Fibroblast of lung (primary cell): Measurements from ENCODE around the gene WDR47. TPM values are rescaled to one million over a fixed set of nuclear protein-coding genes. Genes with fewer than 3 reads are reported as not detected.
A peak's percentile ranks its signal among the peaks of the same experiment; 100 is the strongest.

Source experiments
- DNase-seq, 2 donors: peaks; one replicate each; pipeline versions ENCODE4 v3.0.0 to v3.0.0-alpha.2; 2010; ENCODE audit warnings: low read depth in 2 of 2
- H2AFZ ChIP-seq: 2 replicates; pipeline ENCODE4 v1.5.1; 2012; ENCODE audit warnings: low read length, control low read depth, inconsistent platforms
- H3K27ac ChIP-seq: 2 replicates; pipeline ENCODE4 v1.5.1; 2011; ENCODE audit warnings: low read length, control low read depth; ENCODE audit not compliant: insufficient read depth
- H3K27me3 ChIP-seq: 2 replicates; pipeline ENCODE4 v1.5.1; 2011; ENCODE audit warnings: mild to moderate bottlenecking, low read length; ENCODE audit not compliant: control insufficient read depth, insufficient read depth
- H3K36me3 ChIP-seq: 2 replicates; pipeline ENCODE4 v1.5.1; 2011; ENCODE audit warnings: low read length; ENCODE audit not compliant: control insufficient read depth, insufficient read depth
- H3K4me1 ChIP-seq: 2 replicates; pipeline ENCODE4 v1.5.1; 2011; ENCODE audit warnings: low read length; ENCODE audit not compliant: control insufficient read depth, insufficient read depth; ENCODE audit errors: extremely low read depth
- H3K4me2 ChIP-seq: 2 replicates; pipeline ENCODE4 v1.5.1; 2011; ENCODE audit warnings: low read length, control low read depth; ENCODE audit not compliant: insufficient read depth; ENCODE audit errors: extremely low read depth
- H3K4me3 ChIP-seq, 4 experiments: fragments of 200-600 bp in 1 of 4; sonication (generic) in 1 of 4; replicated peaks in 1 of 4; 2 replicates each; pipeline ENCODE4 v1.5.1; 2011 to 2016; ENCODE audit warnings: low read length in 4 of 4, low read depth in 3 of 4, mild to moderate bottlenecking in 3 of 4, control low read depth in 2 of 4, inconsistent platforms in 1 of 4, mixed read lengths in 1 of 4; ENCODE audit not compliant: insufficient read depth in 1 of 4; ENCODE audit errors: control extremely low read depth in 1 of 4
- H3K79me2 ChIP-seq: 2 replicates; pipeline ENCODE4 v1.5.1; 2012; ENCODE audit warnings: mild to moderate bottlenecking, low read length, inconsistent platforms; ENCODE audit not compliant: control insufficient read depth, insufficient read depth
- H3K9ac ChIP-seq: 2 replicates; pipeline ENCODE4 v1.5.1; 2011; ENCODE audit warnings: mild to moderate bottlenecking, low read length, control low read depth; ENCODE audit not compliant: insufficient read depth
- H3K9me3 ChIP-seq: 2 replicates; pipeline ENCODE4 v1.5.1; 2012; ENCODE audit warnings: low read depth, low read length; ENCODE audit not compliant: control insufficient read depth, insufficient read depth
- H4K20me1 ChIP-seq: 2 replicates; pipeline ENCODE4 v1.5.1; 2011; ENCODE audit warnings: low read length; ENCODE audit not compliant: control insufficient read depth, insufficient read depth; ENCODE audit errors: extremely low read depth
- CTCF ChIP-seq, 2 donors: IDR thresholded peaks in 1 of 2; conservative IDR thresholded peaks in 1 of 2; 1 replicate in 1 of 2; 2 replicates in 1 of 2; pipeline ENCODE4 v1.5.1; 2011 to 2012; ENCODE audit warnings: low read length in 2 of 2, control low read depth in 1 of 2, inconsistent platforms in 1 of 2, low read depth in 1 of 2, mild to moderate bottlenecking in 1 of 2
- EZH2 ChIP-seq: IDR thresholded peaks from 2 replicates; pipeline ENCODE4 v1.5.1; 2012; ENCODE audit warnings: low read length, control low read depth, mild to moderate bottlenecking; ENCODE audit errors: missing control alignments
- polyA plus RNA-seq, 2 donors: library from polyadenylated mRNA; depleted of rRNA in 1 of 2; stranded (reverse) in 1 of 2; unstranded in 1 of 2; fragments of >200 nt; gene quantifications; 2 replicates each; pipeline ENCODE4 v1.2.1, GENCODE V29; 2011 to 2012; ENCODE audit warnings: missing spikeins in 1 of 2
- total RNA-seq: library from RNA; depleted of rRNA; stranded (reverse); fragments of >200 nt; gene quantifications from 2 replicates; pipeline ENCODE4 v1.2.1, GENCODE V29; 2014

WDR47 gene
- total and polyA plus RNA-seq, 2 donors (not counting 1 experiment from before 2014, with no cell fraction given) = 19.7 to 22.6 TPM

- TF ChIP-seq EZH2 = no peak
- no peak for TF ChIP-seq CTCF (conservative IDR thresholded peaks at IDR 0.05 in 1 of 2, IDR thresholded peaks at IDR 0.05 in 1 of 2; ENCODE audit: low read depth in 1 of 2, low read length in 2 of 2)
- Histone ChIP-seq H3K27ac (no peak overlapping the region), H3K9me3 (no peaks in the 10 kb centered on the region), H3K36me3 (no peaks in the 10 kb centered on the region), H3K4me2 (no peak overlapping the region), H3K27me3 (no peaks in the 10 kb centered on the region), H3K4me1 (no peaks in the 10 kb centered on the region), H4K20me1 (no peaks in the 10 kb centered on the region), H3K79me2 (peaks cover 2% of the 10 kb centered on the region), H2AFZ (peak overlapping the region; percentile 2), H3K4me3 (no peak overlapping the region), H3K9ac (no peak overlapping the region)
- no peak for DNase-seq
Measured at GRCh38 chr1:109080441-109081082, 38.7 kb upstream of the WDR47 start.

- Histone ChIP-seq H3K79me2 (peaks cover 15% of the 10 kb centered on the region), H3K9me3 (no peaks in the 10 kb centered on the region), H3K4me2 (no peak overlapping the region), H3K27me3 (no peaks in the 10 kb centered on the region), H4K20me1 (no peaks in the 10 kb centered on the region), H3K36me3 (no peaks in the 10 kb centered on the region), H3K27ac (no peak overlapping the region), H3K9ac (no peak overlapping the region), H3K4me1 (no peaks in the 10 kb centered on the region), H2AFZ (no peak overlapping the region), H3K4me3 (no peak overlapping the region)
- TF ChIP-seq CTCF (conservative IDR thresholded peaks at IDR 0.05 in 1 of 2, IDR thresholded peaks at IDR 0.05 in 1 of 2; ENCODE audit: low read depth in 1 of 2, low read length in 2 of 2) (no peak), EZH2 (no peak)
- no peak for DNase-seq
Measured at GRCh38 chr1:109079240-109079622, 37.3 kb upstream of the WDR47 start.

GRCh38 chr1:109078317-109078716 lies 36.4 kb upstream of the WDR47 start:
- TF ChIP-seq CTCF (conservative IDR thresholded peaks at IDR 0.05 in 1 of 2, IDR thresholded peaks at IDR 0.05 in 1 of 2; ENCODE audit: low read depth in 1 of 2, low read length in 2 of 2) = no peak
- TF ChIP-seq EZH2 = no peak
- H3K36me3 ChIP-seq = no peaks in the 10 kb centered on the region
- H3K4me1 ChIP-seq = no peaks in the 10 kb centered on the region
- no peaks in the 10 kb centered on the region for H3K9me3 ChIP-seq
- H3K9ac ChIP-seq = no peak overlapping the region
- H3K27me3 ChIP-seq = no peaks in the 10 kb centered on the region
- DNase-seq = no peak
- no peak overlapping the region for H3K4me2 ChIP-seq
- H3K4me3 ChIP-seq = no peak overlapping the region
- H4K20me1 ChIP-seq = no peaks in the 10 kb centered on the region
- no peak overlapping the region for H3K27ac ChIP-seq
- peaks cover 21% of the 10 kb centered on the region for H3K79me2 ChIP-seq
- H2AFZ ChIP-seq = peak overlapping the region; percentile 14
